GM23248 (cell line): Measurements from ENCODE around the gene BTN3A1.
"Not testable (repeated sequence)": the region's sequence is repeated elsewhere in the genome, so short reads cannot be mapped to it uniquely, and the experiment has no call there.

ENCODE experiments used
- EZH2 ChIP-seq: fragments of 200-600 bp; sonication (generic); IDR thresholded peaks from 2 replicates; pipeline ENCODE4 v1.6.1; 2018; ENCODE audit warnings: antibody characterized with exemption, mild to moderate bottlenecking; ENCODE audit not compliant: insufficient read depth, poor library complexity, severe bottlenecking
- EZH2phosphoT487 ChIP-seq: fragments of 200-600 bp; sonication (generic); IDR thresholded peaks from 2 replicates; pipeline ENCODE4 v1.6.1; 2018; ENCODE audit warnings: antibody characterized with exemption, moderate library complexity, mild to moderate bottlenecking, low read depth; ENCODE audit not compliant: insufficient read depth

DNA sequence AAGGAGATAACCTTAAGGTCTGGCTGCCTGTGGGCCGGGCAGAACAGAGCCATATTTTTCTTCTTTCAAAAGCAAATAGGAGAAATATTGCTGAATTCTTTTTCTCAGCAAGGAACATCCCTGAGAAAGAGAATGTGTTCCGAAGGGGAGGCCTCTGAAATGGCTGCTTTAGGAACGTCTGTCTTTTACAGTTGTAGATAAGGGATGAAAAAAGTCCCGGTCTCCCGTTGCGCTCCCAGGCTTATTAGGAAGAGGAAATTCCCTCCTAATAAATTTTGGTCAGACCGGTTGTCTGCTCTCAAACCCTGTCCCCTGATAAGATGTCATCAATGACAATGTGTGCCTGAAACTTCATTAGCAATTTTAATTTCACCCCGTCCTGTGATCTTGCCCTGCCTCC lies 31.6 kb downstream of the BTN3A1 start:
- not testable (repeated sequence) for TF ChIP-seq EZH2, EZH2phosphoT487
